HG03108 (cell line): ENCODE measurements around the gene CYP26C1.
"Not testable (repeated sequence)": the region's sequence is repeated elsewhere in the genome, so short reads cannot be mapped to it uniquely, and the experiment has no call there.

Source experiments
- ATAC-seq: cut with Tn5 transposase; IDR thresholded peaks from one replicate; pipeline ENCODE4 v1.9.1; 2021; ENCODE audit warnings: moderate library complexity; ENCODE audit not compliant: unreplicated experiment

The CYP26C1 gene

DNA sequence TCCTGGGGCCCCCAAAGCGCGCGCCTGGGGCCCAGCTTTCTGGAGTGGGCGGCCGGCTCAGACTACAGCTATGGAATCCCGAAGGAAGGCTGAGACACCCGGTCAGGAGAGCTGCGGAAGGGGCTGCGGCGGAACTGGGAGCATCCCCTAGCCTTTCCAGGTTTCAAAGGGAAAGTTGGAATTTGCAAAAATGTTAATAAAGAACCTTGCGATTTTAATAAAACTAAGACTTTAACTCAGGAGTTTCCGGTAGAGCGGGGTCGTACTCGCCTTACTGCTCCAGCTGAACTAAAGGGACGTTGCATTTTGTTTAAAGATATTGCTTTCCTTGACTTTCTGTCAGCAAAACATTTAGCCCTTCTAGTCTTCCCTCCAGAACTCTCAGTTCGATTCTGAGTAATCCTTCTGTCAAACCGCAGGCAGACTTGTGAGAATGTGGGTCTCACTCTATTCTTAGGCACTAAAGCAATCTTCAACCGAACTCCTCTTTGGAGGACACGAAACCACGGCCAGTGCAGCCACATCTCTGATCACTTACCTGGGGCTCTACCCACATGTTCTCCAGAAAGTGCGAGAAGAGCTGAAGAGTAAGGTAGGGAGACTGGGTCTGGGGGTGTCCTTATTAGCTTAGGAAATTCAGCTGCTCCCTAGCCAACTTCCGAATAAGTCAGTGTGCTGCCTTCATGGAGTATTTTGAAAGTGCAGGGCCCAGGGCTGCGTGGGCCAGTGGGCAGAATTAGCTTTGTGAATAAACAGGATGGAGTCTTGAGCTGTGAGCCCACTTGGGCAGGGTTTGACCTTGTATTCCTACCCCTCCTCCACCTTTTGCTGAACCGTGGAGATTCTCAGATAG lies 15.0 kb downstream of the CYP26C1 start:
- ATAC-seq, result no peak

DNA sequence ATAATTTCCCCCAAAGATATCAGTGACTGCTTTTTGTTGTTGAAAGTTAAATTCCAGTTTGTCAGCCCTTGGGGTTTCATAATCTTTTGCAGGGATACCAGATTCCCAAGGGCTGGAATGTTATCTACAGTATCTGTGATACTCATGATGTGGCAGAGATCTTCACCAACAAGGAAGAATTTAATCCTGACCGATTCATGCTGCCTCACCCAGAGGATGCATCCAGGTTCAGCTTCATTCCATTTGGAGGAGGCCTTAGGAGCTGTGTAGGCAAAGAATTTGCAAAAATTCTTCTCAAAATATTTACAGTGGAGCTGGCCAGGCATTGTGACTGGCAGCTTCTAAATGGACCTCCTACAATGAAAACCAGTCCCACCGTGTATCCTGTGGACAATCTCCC lies 16.3 kb downstream of the CYP26C1 start:
- no peak for ATAC-seq

DNA sequence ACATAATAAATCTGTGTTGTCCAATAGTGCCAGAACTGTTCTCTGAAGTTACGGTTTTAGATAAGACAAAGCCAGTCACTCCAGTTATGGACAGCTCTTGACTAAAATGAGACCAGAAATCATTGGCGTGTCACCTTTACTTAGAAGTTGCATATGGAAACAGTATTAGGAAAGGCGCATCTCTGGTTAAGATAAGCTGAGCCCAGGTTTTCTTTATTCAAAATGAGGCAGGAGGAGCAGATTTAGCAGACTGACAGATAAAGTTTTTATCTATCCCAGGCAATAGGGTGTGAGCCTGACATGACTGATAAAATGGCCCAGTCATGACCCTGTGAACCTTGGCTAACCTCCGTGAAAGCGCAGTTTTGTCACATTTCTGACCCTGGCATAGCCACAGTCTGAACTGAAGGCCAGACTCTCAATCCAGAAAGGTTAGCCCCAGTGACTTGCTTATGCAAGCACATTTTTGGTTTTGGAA lies 17.3 kb downstream of the CYP26C1 start:
- no peak for ATAC-seq

GRCh38 chr10:93079663-93080349 lies 19.2 kb downstream of the CYP26C1 start:
- ATAC-seq, result no peak

- no peak for ATAC-seq
These were observed 19.9 kb downstream of the CYP26C1 start for GRCh38 chr10:93080350-93081046.

DNA sequence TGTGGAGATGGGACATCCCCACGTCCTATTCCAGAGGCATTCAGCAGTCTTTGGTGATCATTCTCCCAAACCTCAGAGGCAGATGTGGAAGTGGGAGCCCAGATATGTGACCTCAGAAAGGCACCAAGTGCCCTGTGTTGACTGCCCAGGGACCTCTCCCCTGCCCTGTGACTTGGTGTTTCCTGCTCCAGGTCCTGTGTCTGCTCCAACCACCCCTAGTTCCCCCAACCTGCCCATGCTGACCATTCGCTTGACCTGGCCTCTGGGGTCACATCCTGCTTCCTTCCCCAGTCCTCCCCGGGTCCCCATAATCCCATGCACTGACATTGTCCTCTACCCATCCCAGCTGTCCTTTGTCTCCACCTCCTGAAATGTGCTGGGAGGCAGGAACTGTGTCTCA lies 20.7 kb downstream of the CYP26C1 start:
- no peak for ATAC-seq

DNA sequence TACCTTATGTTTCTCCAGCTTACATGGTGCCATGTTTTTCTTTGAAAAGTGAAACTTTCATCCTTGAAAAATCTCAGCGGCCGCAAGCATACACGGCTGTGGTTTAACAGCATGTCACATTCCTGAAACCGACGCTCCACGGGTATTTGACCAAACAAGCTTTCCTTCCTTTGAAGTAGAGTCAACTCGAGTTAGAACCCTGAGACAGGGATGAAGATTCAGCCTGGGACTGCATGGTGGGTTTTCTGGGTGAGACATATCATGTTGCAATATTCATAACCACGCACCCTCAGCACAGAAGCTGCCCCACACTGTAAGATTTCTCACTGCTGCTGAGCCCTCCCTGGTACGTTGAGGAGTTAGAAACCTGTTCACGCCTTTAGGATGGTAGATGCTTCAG lies 21.2 kb downstream of the CYP26C1 start:
- ATAC-seq, result no peak

DNA sequence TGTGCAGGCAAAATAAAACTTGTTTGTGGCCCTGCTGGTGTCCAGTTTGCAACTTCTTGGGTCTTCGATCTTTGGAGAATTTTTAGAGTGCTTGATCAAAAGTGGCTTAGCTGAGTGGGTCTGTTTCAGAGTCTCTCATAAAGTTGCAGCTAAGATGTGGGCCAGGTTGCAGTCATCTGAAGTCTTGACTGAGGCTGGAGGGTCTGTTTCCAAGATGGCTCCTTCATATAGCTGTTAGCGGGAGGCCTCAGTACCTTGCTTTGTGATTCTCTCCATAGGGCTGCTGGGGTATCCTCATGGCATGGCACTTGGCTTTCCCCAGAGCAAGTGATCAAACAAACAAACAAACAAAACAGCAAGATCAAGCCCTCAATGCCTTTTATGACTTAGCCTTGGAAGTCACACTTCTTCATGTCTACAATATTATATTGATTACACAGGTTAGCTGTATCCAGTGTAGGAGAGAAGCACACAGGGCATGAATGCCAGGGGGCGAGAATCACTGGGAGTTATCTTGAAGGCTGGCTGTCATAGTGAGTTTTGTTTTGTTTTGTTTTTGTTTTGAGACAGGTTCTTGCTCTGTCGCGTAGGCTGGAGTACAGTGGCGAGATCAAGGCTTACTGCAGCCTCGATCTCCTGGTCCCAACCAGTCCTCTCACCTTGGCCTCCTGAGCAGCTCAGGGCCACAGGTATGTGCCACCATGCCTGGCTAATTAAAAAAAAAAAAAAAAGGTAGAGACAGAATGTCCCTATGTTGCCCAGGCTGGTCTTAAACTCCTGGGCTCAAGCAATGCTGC lies 23.3 kb downstream of the CYP26C1 start:
- ATAC-seq, result no peak

GRCh38 chr10:93085272-93085859 lies 24.8 kb downstream of the CYP26C1 start:
- ATAC-seq, result no peak

GRCh38 chr10:93086289-93086688 lies 25.7 kb downstream of the CYP26C1 start:
- no peak for ATAC-seq

DNA sequence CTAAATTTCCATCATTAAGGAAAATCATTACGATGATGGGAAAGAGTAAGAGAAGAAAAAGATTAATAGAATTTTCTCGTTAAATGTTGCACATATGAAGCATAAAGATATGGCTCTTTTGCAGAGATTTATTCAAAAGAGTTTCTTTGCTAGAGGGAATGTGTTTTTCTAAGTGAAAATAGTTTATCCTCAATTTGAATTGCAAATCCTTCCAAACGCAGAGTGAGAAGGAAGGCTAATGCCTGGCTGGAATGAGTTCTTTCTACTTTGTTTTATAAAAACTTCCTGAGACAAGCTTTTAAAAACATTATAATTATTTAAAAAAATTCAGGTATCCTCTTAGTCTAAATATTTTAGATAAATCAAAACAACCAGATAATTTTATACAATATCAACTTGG lies 27.2 kb downstream of the CYP26C1 start:
- no peak for ATAC-seq

DNA sequence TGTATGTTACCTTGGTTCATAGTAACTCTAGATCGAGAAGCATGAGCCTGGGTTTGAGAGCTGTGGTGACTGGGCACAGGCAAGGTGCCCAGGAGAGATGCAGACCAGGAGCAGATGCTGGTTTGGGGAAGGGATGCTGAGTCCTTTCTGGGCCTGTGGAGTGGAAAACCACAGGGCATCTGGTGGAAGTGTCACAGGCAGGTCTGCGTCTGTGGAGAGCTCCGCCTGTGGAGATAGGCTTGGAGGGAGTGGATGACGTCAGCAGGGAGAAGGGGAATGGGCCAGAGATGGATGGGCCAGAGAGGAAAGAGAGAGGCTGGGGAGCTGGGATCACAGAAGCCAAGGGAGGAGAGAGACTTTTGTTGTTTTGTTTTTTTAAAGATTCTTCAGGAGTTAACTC lies 27.9 kb downstream of the CYP26C1 start:
- ATAC-seq, result no peak

GRCh38 chr10:93090619-93091018 lies 30.0 kb downstream of the CYP26C1 start:
- ATAC-seq, result no peak

DNA sequence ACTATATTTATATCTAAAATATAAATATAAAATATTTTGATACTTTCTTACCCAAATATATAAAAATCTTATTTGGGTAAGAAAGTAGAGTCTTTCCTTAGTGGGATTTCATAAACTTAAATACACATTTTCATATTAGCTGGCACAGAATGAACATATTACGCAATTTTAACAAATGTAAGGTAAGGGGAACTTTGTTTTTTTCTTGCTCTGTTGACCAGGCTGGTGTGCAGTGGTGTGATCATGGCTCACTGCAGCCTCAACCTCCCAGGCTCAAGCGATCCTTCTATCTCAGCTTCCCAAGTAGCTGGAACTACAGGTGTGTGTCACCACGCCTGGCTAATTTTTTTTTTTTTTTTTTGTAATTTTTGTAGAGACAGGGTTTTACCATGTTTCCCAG lies 31.4 kb downstream of the CYP26C1 start:
- ATAC-seq, result no peak

DNA sequence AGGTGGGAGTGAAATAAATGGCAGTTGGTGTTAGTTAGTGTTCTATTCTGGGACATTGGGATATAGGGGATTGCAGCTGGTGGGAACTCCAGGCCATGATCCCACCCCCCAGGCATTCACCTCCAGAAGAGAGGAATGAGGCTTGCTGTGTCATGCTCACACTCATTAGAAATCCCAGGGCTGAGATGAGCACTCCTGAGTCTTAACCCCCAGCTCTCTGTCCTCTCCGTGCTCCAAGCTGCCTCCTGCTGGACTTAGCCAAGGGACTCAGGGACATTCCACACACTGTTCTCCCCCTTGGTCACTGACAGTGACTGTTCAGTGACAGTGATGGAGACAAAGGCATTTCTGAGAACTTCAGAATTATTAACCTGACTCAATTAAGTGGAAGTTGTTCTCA lies 34.6 kb downstream of the CYP26C1 start:
- no peak for ATAC-seq

DNA sequence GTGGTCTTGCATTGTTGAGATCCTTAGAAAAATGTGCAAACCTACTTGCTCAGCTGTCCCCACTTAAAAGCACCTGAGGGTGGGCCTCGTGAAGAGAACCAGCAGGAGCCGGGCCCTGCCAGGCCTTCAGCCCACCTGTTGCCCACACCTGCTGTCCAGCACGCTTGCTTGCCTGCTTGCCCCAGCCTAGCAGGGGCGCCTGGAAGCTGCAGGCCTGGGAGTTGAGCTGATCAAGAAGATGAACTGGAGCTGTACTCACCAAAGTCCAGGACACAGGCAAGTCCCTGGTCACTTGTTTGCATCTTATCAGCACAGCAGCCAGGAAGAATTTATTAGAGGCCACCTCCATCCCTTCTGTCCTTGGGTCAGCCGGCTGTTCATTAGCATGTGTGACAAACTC lies 36.3 kb downstream of the CYP26C1 start:
- no peak for ATAC-seq

DNA sequence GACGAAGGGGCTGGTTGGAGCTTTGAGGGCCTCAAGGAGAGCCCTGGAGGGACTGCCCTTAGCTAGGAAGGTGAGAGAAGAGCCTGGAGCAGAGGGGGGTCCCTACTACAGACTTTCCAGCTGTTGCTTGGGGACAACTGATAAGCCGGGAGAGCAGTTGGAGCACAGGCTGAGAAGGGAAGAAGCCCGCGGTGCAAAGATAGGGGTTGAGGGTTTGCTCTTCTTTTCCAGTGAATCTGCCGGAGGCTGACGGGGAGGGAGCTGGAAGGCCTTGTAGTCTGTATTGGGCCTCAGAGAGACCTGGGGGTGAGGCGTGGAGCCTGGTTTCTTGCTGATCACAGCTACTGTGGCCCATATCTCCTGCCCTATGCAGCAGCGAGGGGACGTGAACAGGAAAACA lies 36.8 kb downstream of the CYP26C1 start:
- ATAC-seq, result no peak

- ATAC-seq, result no peak
These were observed 38.2 kb downstream of the CYP26C1 start for GRCh38 chr10:93098816-93099215.

GRCh38 chr10:93099670-93100069 lies 39.1 kb downstream of the CYP26C1 start:
- ATAC-seq, result no peak

GRCh38 chr10:93101148-93101547 lies 40.5 kb downstream of the CYP26C1 start:
- not testable (repeated sequence) for ATAC-seq

DNA sequence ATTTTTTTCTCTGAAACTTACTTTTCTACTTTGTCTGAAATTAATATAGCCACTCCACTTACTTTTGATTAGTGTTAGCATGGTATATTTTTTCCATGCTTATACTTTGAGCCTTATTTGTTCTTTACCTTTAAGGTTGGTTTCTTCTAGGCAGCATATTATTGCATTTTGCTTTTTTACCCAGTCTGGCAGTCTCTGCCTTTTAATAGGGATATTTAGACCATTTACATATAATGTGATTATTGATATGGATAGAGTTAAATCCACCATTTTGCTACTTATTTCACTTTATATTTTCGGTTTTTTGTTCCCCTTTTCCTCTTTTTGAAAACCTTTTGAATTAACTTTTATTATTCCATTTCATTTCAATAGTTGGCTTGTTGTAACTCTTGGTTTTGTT lies 43.4 kb downstream of the CYP26C1 start:
- ATAC-seq, result no peak
